GM19395 (cell line): ENCODE measurements around the gene PHF21B.

ENCODE experiments used
- ATAC-seq: cut with Tn5 transposase; IDR thresholded peaks from one replicate; pipeline ENCODE4 v1.9.1; 2021; ENCODE audit warnings: mild to moderate bottlenecking, moderate library complexity; ENCODE audit not compliant: unreplicated experiment

The PHF21B gene

DNA sequence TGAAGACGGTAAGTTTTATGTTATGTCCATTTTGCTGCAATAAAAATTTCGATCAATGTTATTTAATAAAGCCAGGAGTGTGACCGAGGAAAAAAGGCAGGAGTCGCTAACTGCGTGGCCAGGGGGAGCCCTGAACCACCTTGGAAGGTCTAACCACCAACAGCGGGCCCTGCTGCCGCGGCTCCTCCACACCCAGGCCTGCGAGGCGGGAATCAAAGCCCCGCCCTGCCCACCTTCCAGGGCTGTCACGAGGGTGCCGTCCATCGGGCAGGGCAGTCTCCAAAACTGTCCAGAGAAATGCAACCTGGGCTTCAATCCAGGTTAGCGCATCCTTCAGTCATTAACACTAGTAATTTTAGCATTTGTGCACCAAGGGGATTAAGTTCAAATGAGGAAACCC lies 19.0 kb downstream of the PHF21B start:
- ATAC-seq, result no peak

DNA sequence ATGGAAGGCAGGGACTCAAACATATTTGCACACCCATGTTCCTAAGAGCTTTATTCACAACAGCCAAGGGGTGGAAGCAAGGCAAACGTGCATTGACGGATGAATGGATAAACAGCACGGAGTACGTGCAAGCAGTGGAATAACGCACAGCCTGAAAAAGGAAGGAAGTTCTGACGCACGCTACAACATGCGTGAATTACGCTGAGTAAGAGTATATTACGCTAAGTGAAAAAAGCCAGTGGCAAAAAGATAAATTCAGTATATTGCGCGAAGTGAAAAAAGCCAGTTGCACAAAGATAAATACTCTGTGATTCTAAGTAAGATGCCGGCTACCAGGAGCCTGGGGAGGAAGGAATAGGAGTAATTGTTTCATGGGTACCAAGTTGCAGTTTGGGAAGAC lies 19.5 kb downstream of the PHF21B start:
- ATAC-seq, result no peak

DNA sequence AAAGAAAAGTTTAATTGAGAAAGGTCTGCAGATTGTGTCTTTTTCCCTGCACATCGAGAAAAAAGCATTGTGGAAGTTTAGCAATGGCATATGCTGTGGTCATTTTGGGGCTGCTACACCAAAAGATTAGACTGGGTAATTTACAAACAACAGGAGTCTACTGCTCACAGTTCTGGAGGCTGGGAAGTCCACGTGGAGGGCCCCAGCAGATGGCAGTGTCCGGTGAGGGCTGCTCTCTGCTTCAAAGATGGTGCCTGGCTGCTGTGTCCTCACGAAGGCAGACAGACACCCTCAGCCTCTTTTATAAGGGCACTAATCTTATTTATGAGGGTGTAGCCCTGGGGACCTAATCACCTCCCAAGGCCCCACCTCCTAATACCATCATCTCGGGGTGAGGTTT lies 21.1 kb downstream of the PHF21B start:
- no peak for ATAC-seq

DNA sequence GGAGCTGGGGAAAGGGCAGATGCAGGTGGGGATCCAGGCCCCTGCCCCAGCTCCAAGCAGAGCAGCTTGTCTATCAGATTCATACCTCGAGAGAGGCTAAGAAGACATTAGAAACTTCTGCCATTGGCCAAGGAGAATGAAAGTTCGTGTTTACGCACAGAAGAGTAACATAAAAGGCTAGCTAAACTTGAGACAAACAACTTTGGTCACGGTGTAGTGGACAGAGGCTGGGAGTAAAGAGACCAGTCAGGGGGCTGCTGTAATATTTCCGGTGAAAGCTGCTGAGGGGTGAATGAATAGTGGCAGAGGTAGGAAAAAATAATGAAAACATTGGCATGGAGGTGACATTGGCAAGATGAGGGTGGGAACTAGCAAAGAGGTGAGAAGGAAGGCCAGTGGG lies 22.9 kb downstream of the PHF21B start:
- ATAC-seq, result no peak

DNA sequence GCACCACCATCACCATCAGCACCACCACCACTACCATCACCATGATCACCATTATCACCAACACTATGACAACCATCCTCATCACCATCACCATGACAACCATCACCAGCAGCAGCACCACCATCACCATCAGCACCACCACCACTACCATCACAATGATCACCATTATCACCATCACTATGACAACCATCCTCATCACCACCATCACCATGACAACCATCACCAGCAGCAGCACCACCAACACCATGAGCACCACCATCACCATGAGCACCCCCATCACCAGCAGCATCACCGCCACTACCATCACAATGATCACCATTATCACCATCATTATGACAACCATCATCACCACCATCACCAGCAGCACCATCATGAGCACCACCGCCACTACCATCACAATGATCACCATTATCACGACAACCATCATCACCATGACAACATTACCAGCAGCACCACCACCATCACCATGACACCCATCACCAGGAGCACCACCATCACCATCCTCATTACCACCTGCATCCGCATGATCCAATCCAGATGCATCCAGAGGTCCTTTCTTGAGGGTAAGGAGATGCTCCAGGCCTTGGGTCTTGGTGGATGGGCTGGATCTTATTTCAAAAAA lies 23.8 kb downstream of the PHF21B start:
- no peak for ATAC-seq

DNA sequence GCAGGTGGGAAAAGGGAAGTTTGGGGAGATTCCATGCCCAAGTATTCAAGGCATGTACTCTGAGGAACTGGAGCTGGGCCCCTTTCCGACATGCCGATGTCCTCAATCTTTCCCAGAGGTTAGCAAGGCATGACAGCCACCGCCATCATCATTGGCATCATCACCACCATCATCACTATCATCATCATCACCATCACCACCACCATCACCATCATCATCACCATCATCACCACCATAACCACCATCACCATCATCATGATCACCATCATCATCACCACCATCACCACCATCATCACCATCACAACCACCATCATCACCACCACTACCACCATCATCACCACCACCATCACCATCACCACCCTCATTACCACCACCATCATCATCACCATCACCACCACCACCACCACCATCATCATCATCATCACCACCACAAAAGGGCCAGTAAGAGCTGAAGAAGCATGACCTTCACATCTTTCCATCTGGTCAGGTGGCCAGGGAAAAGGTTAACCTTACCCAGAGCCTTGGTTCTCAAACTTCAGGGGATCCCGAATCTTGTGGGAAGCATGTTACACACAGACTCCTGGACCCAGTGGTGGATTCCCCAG lies 25.8 kb downstream of the PHF21B start:
- no peak for ATAC-seq

DNA sequence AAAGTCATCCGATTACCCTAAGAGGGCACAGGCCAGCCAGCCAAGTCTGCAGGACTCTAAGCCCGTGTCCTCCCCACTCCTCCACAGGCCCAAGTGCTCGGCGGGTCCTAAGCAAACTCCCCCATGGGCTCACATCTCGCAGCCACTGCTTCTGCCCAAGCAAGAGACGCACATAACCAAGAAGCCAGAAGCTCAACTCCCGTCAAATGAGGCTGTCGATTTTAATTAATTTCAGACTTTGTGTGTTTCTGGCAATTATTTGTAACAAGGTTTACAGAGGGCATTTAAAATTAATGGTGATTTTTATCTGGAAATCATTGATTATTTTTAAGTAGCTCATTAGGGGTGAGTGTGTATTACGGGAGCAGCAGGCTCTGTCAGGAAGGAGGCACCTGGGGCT lies 27.4 kb downstream of the PHF21B start:
- no peak for ATAC-seq

DNA sequence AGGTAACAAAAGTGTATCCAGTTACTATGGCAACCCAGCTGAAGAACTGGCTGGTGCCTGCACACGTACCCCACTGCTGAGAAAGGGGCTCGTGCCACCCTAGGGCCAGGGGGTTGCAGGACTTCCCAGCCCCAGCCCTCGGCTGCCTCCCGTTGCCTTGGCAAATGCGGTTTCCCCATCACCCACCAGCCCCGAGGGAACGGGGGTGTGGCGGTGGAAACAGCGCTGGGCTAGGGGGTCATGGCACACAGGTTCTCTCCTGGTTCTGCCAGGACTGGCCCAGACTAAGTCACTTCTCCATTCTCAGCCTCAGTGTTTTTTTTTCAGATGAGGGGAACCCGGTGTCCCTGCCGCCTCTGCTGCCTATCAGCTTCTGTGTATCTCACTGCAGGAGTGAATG lies 27.9 kb downstream of the PHF21B start:
- ATAC-seq, result no peak

DNA sequence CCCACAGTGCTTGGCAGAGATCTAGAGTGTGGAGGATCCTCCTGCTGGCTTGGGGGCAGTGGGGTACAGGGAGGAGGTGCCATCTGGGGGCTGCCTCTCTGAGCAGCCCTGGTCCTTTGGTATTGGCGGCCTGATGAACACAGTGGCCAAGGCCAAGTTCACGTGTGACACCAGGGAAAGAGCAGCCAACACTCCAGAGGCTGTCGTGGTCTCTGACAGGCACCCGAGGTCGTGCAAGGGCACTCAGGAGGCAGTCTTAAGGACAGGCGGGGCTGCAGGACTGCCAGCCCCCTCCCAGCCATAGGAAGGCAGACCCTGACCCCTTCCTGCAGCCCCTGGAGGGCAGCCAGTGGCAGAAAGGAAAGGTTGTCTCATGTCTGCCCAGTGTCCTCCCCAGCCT lies 30.7 kb downstream of the PHF21B start:
- no peak for ATAC-seq

DNA sequence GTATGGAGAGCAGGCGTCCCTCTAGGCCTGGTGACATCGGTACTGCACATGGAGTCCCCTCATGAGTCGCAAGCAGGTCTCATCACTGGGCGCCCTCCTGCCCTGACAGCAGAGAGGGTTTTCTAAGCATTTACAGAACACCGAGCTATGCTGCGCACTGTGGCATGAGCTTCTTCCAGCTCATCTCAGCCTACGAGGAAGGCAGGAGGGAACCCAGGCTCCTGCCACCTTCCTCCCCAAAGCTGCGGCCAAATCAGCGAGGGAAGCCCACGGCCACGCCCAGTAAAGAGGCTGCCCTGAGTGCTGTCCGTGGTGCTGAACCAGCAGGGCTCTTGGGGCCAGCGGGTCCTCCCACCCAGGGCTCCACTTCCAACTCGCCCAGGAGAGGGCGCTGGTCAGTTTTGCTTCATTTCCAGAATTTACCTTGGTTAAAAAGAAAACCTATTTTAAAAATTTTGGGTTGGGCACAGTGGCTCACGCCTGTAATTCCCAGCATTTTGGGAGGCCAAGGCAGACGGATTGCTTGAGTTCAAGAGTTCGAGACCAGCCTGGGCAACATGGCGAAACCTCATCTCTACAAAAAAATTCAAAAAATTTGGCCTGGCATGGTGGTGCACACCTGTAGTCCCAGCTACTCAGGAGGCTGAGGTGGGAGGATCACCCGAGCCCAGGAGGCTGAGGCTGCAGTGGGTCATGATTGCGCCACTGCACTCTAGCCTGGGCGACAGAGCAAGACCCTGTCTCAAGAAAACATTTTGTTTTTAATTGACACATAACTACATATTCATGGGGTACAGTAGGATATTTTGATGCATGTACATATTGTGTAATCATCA lies 34.2 kb downstream of the PHF21B start:
- ATAC-seq, result no peak

DNA sequence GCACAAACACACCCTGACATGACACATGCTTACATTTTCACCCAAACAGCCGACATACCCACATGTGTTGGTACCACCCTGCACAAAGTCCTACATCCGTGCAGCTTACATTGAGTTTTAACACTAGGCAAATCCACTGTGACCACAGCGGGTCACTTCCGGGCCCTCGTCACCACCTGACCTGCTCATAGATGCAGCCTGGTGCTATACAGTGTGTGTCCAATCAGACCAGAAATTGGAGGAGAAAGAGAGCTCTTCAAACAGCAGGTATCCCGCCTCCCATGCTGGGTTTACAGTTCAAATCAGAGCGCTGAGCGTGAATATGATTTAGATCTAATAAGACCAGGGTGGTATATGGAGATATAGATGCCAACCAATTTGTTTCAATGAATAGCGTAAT lies 35.4 kb downstream of the PHF21B start:
- ATAC-seq, result no peak

DNA sequence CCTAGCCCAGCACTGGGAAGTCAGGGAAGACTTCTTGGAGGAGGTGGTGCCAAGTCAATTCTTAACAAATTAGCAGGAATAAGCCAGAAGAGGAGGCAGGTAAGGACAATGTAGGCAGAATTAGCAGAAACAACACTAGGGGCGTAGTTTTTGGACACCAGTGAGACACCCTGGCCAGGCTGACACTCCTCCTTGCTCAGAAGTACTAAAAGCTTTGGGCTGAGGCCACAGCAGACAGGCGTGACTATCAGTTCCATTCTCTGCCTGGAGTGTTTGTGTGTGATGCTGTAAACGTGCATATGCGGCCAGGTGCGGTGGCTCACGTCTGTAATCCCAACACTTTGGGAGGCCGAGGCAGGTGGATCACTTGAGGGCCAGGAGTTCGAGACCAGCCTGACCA lies 36.0 kb downstream of the PHF21B start:
- no peak for ATAC-seq

DNA sequence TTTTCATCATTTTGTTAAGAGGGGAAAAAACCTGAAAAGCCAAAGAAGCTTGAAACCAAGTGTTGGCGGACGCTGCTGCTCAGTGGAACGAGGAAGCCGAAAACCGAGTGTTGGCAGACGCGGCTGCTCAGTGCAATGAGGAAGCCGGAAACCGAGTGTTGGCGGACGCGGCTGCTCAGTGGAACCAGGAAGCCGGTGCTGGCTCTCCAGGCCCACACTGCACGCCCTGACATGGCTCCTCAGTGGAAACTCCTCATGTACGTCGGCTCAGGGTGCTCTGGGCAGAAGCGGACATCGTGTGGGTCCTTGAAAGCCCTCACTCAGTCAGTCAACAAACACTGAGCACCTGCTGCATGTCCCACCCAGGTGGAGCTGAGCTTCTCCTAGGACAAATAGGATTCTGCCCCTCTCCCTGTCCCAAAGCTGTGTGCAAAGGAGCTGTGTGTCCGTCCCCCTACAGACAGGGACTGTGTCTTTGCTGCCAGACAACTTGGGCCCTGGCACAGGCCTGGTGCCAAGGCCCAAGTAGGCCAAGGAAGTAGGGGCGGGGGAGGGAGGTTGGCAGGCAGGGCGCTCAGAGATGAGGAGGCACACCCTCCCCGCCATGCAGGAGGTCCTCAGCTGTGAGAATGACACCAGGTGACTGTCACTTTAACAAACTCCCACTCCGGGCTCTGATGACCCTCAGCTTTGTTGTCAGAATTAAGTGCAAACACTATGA lies 37.3 kb downstream of the PHF21B start:
- ATAC-seq, result no peak

DNA sequence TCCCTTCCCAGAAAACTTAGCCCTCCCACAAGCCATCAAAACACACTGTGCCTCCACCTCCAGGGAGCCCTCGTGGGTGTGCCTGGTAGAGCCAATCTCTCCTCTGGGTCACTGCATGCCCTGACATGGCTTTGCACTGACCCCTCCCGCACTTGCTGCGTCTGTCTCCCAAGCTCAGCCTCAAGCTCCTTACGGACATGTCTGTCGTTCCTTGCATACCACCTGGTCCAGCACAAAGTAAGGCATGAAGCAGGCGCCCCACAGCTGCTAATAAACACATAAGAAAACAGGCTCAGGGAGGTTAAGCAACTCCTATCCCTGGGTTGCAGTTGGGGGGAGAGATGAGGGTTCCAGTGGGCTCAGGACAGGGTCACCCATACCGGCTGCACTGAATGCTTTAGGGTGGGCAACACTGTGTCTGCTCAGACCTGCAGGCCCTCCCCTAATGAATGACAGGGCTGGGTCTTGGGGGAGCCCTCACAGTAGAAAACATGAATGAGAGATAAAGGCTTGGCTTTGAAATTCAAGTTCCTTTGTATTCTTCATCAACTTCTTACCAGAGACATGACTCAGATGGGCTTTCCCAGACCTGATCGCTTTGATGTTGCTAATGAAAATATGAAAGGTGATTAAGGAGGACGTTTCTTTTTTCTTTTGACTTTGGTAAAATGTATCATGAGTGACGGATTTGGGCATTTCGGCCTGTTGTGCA lies 38.0 kb downstream of the PHF21B start:
- ATAC-seq, result no peak

DNA sequence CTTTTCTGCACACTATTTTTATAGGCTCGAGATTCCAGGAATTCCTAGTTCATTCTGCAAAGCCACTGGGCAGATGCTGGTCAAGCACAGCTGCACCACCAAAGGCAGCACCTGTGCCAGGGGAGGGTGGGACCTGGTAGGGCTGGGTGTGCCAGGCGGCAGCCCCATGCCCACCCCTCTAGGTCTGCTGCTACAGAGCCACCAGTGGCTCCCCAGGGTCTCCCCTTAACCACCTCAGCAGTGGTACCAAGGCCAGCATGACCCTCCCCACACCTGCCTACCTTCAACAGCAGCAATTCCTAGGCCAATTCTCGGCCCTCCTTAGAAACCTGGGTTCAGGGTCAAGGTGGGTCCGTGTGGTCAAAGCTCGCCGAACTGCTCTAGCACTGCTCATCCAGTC lies 39.5 kb downstream of the PHF21B start:
- no peak for ATAC-seq

DNA sequence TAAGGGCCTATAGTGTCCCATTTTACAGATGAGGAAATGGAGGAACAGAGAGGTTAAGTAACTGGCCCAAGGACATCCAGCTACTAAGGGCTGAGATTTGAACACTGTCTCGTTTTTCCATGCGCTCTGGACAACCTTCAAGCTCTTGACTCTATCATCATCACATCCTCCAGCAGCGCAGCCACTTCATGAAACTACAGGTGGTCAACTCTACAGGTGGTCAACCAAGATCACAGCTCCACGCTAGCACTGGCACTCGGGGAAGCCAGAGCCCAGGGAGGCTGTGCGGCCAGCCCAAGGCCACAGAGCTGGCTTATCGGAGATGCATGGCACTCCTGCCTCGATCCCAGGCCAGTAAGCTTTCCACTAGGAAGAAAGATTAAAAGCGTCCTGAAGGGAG lies 40.0 kb downstream of the PHF21B start:
- no peak for ATAC-seq

DNA sequence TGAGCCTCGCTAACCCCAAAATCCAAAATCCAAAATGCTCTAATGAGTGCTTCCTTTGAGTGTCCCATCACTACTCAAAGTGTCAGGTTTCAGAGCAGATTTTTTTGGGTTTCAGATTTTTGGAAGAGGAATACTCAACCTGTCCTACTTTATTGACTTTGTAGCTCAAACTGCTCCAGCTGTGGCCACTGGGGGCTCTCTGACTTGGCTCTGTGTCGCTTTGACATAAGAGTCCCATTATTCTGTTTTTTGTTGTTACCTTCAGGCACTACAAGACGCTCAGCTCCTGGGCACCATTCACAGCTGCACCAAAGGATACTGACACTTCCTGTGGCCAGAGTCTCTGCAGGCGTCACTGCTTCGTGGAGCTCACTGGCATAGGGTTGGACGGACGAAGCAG lies 41.1 kb downstream of the PHF21B start:
- ATAC-seq, result no peak

DNA sequence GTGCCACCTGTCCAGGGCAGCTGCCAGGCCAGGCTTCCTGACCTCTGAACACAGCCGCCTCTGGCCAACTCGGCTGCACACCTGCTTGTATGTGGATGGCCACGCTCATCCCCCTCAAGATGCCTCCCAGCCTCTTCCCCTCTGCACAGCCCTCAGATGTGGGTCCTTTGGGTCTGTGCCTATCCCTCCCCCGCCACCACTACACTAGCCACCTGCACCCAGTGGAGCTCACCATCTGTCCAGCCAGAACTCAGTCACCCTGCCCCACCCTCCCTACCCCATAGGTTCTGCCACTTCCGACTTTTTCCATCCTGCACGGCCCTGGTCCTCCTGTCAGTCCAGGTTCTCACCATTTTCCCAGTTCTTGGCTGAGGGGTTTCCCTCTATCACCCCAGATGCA lies 44.6 kb downstream of the PHF21B start:
- ATAC-seq, result no peak

DNA sequence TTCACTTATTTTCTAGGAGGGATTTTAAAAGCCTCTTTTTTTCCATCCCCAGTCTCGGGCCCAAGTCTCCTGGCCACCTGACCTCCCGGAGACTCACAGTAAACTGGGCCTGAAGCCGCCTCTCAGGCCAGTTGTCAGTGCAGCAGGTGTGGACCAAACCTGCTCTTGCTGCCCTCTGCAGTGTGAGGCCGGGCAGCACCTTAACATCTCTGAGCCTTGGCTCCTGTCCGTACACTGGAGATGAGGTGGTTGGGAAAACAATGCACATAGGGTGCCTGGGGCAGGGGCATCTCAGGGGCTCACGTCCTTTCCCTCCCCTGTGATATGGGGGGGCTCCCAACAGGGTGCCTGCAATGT lies 45.1 kb downstream of the PHF21B start:
- ATAC-seq, result no peak

DNA sequence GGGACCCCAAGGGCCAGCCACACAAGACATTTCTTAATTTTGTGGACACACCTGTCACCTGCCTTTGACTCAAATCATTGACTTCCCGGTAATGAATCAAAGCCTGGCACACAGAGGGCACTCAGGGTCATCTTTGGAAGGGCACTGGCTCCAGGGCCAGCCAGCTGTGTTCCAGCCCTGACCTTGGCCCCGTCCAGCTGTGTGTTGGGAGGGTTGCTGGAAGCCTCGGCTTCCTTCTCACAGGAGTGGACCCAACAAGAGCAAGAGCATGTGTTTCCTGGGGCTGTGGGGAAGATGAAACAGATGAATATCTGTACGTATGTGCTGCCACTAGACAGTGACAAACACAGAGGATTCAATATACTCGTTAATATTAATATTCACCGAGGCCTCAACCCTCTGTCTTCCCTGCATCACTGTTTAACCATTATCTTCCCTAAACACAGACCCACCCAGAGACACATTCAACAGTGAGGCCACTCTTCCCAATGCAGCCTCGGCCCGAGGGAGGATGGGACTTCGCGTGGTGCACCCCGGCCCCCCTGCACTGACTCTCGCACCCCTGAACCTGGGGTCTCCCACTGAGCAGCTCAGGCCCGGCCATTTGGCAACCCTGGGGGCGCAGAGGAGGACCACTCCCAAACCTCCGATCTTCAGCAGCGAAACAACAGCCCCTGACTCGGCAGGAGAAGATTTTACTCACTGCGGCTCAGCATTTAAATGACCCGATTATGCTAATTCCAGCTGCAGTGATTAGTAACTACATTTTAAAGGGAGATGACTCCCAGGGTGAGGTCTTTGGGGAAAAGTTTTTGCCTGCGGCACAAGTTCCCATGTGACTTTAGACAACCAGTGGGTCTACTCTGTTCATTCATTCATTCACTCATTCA lies 45.7 kb downstream of the PHF21B start:
- no peak for ATAC-seq
